HG03025 (cell line): ENCODE data around the gene BTN3A1.
A peak's percentile ranks its signal among the peaks of the same experiment; 100 is the strongest.
"Not testable (repeated sequence)": the region's sequence is repeated elsewhere in the genome, so short reads cannot be mapped to it uniquely, and the experiment has no call there.

Experiments
- ATAC-seq: cut with Tn5 transposase; IDR thresholded peaks from one replicate; pipeline ENCODE4 v1.9.1; 2021; ENCODE audit warnings: mild to moderate bottlenecking, moderate library complexity; ENCODE audit not compliant: unreplicated experiment, low FRiP score

The BTN3A1 gene

DNA sequence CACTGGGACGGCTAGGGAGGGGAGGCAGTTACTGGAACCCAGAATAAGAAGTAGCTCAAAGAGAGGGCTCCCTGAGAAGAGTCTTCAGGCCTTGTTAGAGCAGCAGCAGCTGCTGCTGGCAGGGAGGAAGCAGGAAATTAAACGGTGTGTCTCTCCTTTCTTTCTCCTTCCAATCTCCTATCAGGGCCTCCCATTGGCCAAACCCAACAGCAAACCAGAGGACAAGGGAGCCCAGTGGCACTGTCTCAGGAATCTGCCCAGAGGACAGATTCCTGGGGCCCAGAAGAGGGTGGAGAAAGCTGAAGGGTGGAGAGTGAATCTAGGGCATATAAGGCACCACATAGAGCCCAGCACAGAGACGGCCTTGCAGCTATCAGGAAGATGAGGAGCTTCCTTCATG lies 10.2 kb downstream of the BTN3A1 start:
- no peak for ATAC-seq

- ATAC-seq = no peak
Observed at GRCh38 chr6:26412954-26413353, 10.9 kb downstream of the BTN3A1 start.

- no peak for ATAC-seq
Observed at GRCh38 chr6:26414281-26414680, 12.2 kb downstream of the BTN3A1 start.

DNA sequence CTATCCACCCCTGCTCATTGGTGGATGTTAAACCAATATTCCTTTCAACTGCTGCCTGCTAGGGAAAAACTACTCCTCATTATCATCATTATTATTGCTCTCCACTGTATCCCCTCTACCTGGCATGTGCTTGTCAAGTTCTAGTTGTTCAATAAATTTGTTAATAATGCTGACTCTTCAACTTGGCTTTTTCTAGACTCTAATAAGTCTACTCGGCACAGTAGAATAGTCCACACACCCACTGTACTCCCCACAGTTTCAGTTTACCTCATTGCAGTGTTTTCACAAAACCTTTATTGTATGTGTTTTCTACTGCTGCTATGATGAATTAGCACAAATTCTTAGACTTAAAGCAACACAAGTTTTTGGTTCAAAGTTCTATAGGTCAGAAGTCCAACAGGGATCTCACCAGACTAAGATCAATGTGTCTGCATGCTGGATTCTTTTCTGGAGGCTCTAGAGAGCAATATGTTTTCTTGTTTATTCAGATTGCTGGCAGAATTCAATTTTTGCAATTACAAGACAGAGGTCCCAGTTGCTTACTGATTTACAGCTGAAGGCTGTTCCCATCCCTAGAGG lies 13.1 kb downstream of the BTN3A1 start:
- ATAC-seq = no peak

GRCh38 chr6:26415791-26416190 lies 13.7 kb downstream of the BTN3A1 start:
- no peak for ATAC-seq

DNA sequence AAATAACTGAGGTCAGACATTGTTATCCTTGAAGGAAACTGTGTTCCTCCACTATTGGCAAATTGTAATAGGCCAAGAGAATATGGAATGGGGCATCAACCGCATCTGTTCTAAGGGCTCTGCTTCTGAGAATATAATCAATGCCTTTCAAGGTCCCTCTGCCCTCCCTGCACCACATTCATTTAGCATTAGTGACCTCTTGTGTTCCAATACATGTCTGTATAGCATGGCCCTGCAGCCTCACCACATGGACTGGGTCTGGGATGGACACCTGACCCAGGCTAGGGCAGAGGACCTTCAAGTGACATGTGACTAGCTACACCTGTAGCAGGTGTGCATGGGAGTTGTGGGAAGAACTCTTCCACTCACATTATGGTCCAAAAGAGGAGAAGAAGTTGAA lies 14.2 kb downstream of the BTN3A1 start:
- no peak for ATAC-seq

DNA sequence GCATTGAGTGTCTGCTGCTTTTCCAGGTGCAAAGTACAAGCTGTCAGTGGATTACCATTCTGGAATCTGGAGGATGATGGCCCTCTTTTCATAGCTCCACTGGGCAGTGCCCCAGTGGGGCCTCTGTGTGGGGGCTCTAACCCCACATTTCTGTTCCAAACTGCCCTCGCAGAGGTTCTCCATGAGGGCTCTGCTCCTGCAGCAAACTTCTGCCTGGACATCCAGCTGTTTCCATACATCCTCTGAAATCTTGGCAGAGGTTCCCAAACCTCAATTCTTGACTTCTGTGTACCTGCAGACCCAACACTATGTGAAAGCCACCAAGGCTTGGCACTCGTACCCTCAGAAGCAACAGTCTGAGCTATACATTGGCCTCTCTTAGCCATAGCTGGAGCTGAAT lies 16.0 kb downstream of the BTN3A1 start:
- not testable (repeated sequence) for ATAC-seq

GRCh38 chr6:26418795-26419194 lies 16.7 kb downstream of the BTN3A1 start:
- not testable (repeated sequence) for ATAC-seq

- no peak for ATAC-seq
Observed at GRCh38 chr6:26420688-26421171, 18.7 kb downstream of the BTN3A1 start.

- ATAC-seq = peak; percentile 78
Observed at GRCh38 chr6:26421259-26422144, 19.4 kb downstream of the BTN3A1 start.

DNA sequence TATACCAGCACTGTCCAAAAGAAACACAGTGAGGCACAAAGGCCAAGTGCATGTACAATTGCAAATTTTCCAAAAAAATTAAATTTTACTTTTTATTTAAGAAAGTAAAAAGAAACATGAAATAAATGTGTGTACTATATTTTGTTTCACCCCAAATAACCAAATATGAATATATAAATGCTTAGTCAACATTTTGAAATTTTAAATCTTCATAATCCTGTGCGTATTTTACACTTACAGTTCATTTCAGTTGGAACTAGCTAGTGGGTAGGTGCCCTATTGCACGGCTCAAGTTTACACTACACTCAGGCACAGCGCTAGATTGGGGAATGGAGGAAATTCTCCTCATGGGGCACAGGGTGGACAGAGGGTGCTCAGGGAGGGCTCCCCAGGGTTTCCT lies 20.3 kb downstream of the BTN3A1 start:
- no peak for ATAC-seq

GRCh38 chr6:26426691-26427450 lies 24.8 kb downstream of the BTN3A1 start:
- no peak for ATAC-seq

- ATAC-seq = no peak
Observed at GRCh38 chr6:26427451-26427809, 25.4 kb downstream of the BTN3A1 start.

GRCh38 chr6:26428206-26428605 lies 26.1 kb downstream of the BTN3A1 start:
- no peak for ATAC-seq

- no peak for ATAC-seq
Observed at GRCh38 chr6:26430787-26431186, 28.7 kb downstream of the BTN3A1 start.

GRCh38 chr6:26431258-26432172 lies 29.4 kb downstream of the BTN3A1 start:
- no peak for ATAC-seq

- no peak for ATAC-seq
Observed at GRCh38 chr6:26432627-26433201, 30.6 kb downstream of the BTN3A1 start.

GRCh38 chr6:26433680-26434079 lies 31.6 kb downstream of the BTN3A1 start:
- ATAC-seq = not testable (repeated sequence)

- ATAC-seq = no peak
Observed at GRCh38 chr6:26436018-26436417, 33.9 kb downstream of the BTN3A1 start.

DNA sequence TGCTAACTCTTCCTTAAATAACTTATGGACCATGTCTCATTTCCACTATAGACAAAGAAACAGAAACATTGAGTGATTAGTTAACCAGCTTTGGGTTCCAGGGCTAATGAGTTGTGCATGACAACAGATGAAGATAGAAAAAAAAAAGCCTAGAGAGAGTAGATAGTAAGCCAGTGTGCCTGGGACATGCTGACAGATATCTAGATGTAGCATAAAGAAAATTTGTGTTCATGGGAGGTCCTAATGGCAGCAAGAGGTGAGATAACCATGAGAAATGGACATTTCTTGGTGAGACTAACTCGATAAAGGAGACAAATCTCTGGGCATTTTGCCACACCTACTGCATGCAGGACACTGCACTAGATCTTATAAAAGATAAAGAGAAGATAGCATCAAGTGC lies 35.5 kb downstream of the BTN3A1 start:
- ATAC-seq = no peak
